HG02970 (cell line): ENCODE data around the gene ANKUB1.

Experiments
- ATAC-seq: cut with Tn5 transposase; IDR thresholded peaks from one replicate; pipeline ENCODE4 v1.9.1; 2021; ENCODE audit warnings: mild to moderate bottlenecking, moderate library complexity, moderate number of reproducible peaks; ENCODE audit not compliant: unreplicated experiment, low FRiP score

The ANKUB1 gene

DNA sequence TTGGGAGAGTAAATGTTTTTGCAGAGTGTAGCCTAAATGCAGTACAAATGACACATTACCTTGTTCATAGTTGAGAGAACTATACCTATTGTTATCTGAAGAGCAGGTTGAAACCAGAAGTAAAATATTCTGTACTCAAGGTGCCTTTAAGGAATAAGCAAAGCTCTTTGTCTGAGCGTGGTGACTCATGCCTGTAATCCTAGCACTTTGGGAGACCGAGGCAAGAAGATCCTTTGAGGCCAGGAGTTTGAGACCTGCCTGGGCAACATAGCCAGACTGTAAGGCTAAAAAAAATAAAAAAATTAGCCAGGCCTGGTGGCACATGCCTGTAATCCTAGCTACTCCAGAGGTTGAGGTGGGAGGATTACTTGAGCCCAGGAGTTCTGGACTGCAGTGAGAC is 18.5 kb upstream of the ANKUB1 start:
- ATAC-seq, result no peak

DNA sequence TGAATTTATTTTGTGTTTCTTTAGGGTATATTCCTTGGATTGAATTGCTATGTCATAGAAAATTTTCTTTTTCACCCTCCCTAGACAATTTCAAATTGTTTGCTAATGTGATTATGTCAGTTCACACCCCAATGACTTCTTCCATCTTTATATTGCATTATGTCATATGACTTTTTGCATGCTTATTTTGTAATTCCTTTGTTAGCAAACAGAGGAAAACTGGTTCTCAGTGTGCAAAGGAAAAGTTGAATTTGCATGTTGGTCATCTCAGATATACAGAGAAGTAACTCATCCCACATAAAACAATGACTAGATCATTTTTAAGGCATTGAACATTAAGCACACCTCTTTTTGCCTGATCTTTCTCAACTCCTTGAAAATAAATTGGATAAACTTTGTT is 17.3 kb upstream of the ANKUB1 start:
- no peak for ATAC-seq

- no peak for ATAC-seq
Measured at GRCh38 chr3:149808209-149808829, 16.0 kb upstream of the ANKUB1 start.

DNA sequence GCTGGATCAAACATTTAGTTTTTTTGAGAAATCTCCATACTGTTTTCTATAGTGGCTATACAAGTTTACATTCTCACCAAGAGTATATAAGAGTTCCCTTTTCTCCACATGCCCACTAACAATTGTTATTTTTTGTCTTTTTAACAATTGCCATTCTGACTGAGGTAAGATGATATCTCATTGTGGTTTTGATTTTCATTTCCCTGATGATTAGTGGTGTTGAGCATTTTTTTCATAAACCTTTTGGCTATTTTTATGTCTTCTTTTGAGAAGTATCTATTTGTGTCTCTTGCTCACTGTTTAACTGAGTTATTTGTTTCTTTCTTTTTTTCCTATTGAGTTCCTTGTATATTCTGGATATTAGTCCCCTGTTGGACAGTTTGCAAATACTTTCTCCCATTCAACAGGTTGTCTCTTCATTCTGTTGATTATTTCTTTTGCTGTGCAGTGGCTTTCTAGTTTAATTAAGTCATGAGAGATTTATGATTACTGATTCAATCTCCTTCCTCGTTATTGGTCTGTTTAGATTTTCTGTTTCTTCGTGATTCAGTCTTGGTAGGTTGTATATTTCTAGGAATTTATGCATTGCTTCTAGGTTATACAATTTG is 13.9 kb upstream of the ANKUB1 start:
- no peak for ATAC-seq

DNA sequence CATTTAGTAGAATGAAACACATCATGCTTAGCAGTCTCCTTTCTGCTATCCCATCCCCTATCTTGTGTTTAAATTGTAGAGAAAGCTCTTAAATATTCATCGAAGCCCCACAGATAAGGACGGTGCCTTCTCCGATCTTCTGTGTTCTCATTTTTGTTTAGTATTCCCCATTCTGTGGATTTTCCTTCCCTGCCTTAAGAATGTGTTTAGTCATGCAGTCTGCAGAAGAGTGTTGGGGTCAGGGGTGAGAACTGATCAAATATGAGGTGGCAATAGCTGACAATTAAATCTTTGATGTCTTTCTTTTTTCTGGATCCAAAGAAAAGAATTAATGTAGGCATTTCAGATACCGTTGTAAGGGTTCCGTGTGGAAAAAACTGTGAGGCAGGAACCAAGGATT is 9.3 kb upstream of the ANKUB1 start:
- ATAC-seq, result no peak

DNA sequence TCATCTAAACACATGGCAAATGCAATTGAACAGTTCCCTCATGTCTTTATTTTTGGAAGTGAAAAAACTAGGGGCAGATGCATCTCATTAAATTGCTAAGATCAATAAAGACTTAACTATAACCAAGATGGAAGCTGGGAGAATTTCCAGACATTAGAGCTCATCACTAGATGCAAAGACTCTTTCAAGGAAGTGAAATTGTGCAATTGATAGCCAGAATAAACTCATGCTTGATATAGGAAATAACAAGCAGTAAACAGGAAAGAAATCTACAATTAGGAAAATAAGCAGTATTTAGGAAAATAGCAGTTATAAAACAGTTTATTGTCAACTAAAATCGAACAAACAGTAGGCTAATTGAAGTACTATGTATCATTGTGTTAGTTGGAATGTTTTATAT is 8.8 kb upstream of the ANKUB1 start:
- ATAC-seq, result no peak

GRCh38 chr3:149800693-149801092 is 8.3 kb upstream of the ANKUB1 start:
- ATAC-seq, result no peak

GRCh38 chr3:149796026-149796425 is 3.7 kb upstream of the ANKUB1 start:
- ATAC-seq, result no peak

DNA sequence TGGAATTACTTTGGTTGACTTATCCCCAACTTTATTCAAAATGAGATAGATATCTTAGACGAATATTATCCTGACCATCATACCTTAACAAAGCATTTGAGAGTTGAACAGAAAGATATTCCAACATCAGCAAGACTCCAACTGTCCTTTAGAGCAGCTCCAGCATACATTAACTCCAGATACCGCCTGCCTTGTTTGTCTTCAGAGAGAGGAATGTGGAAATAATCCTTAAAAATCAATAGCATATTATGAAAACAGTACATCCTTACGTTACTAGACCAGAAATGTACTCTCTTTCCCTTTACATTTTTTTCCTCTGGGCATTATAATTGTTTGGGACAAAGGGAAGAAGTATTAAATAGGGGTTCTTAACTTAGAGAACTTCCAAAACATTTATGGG is 1.7 kb downstream of the ANKUB1 start:
- no peak for ATAC-seq

- no peak for ATAC-seq
Measured at GRCh38 chr3:149790268-149790667, 2.1 kb downstream of the ANKUB1 start.

DNA sequence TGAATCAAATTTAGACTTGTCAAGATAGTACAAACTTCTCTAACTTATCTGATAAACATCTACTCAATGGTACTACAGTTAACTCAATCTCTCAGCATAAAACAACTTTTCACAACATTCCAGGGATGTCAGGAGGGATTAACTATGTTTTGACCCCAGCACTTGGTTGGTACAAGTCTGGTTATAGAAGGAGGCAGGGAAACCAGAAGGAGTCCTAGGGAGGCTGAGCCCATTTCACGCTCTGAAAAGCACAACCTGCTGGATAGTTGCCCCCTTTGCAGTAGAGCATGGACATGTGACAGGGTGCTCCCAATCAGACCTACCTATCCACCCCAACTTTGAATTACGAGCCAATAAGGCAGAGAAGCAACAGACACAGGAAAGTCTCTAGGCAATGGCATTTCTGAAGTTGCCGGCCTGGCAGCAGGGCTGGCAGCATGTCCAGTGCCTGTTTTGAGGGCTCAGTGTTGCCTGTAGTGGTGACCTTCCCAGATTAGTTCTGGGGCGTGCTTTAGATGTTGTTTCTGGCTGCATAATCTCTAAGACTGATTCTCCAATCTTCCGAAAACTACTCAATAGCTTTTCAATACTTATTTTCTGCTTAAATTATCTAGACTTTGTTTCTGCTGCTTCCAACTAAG is 8.2 kb downstream of the ANKUB1 start:
- ATAC-seq, result no peak

- ATAC-seq, result no peak
Measured at GRCh38 chr3:149783576-149783975, 8.8 kb downstream of the ANKUB1 start.

DNA sequence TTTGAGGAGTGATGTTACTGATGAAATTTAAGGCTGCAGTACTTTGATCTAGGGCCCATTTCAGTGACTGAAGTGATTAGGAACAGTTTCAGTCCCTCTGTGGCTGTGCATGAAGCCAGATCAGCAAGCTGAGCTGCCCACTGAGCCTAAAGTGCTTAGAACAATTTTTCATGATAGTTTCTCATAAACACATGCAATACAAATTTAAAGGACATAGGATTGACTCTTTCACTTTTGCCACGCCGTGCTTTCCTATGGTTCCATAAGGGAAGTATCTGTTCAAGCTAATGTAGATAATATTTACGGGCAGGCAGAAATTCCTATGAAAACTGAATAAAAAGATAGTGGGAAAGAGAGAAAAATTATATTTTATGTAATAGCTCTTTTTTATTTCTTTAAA is 10.6 kb downstream of the ANKUB1 start:
- no peak for ATAC-seq

- ATAC-seq, result no peak
Measured at GRCh38 chr3:149781211-149781610, 11.1 kb downstream of the ANKUB1 start.

DNA sequence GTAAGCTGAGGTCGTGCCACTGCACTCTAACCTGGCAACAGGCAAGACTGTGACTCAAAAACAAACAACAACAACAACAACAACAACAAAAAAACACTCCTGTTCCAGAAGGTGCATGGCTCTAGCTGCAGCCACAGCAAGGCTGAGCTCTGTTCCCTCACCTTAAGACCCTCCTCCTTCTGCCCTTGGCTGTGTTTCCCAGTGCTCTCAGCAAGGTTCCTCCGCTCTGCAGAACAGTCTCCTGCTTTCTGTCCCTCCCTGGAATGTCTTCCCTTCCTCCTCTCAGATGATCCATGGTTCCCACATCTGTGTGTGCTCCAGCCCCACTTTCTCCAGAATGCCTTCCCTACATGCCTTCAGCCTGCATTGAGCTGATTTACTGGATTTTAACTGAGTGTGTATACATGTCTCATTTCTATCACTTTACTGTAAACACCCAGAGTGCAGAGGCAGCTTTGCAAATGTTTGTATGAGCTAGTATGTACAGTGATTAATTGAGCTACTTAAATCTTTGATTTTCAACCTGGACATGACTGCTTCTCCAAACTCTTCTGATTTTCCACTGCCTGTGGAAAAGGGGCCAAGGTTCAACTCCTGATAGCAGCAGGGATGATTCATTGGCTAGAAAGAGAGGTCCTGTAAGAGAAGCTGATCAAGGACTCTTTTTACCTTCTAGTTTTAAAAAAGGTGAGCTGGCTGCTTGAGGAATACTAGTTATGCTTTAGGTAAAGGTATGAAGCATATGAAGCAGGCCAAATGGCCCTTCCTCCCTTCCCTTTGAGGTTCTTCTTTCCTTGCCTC is 14.7 kb downstream of the ANKUB1 start:
- ATAC-seq, result no peak

- no peak for ATAC-seq
Measured at GRCh38 chr3:149776170-149776569, 16.2 kb downstream of the ANKUB1 start.

GRCh38 chr3:149772861-149773260 is 19.5 kb downstream of the ANKUB1 start:
- ATAC-seq, result no peak

- ATAC-seq, result no peak
Measured at GRCh38 chr3:149771652-149772271, 20.6 kb downstream of the ANKUB1 start.

DNA sequence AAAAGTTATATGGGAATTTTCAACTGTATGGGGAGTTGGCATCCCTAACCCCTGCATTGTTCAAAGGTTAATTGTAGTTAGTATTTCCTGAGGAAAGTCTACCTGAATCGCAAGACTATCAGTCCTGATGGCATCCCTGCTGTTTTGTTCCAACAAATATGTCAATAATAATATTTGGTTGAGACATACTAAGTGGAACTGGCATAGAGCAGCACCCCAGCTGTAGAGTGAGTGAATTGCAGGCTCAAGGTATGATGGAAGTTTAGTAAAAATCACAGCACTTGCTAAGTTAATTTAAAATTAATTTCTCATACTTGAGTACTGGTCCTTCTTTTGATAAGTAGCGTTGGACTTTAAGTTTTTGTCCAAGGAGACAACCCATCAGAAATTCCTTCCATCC is 22.1 kb downstream of the ANKUB1 start:
- ATAC-seq, result no peak

DNA sequence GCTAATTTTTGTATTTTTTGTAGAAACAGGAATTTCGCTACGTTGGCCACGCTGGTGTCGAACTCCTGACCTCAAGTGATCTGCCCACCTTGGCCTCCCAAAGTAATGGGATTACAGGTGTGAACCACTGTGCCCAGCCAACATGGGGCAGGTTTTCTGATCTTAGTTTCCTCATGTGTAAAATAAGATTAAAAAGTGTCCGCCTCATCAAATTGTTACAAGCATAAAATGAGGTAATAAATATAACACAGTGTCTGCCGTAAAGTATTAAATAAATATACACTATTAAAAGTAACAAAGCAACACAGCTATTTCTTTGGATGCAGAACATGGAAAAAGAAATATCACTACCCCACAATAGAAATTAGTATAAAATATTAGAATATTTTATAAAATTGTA is 23.6 kb downstream of the ANKUB1 start:
- no peak for ATAC-seq

GRCh38 chr3:149767720-149768119 is 24.6 kb downstream of the ANKUB1 start:
- ATAC-seq, result no peak
